Measurements from ENCODE around the gene METAP1D. TPM values are rescaled to one million over a fixed set of nuclear protein-coding genes. Genes with fewer than 3 reads are reported as not detected.
"Not testable (repeated sequence)": the region's sequence is repeated elsewhere in the genome, so short reads cannot be mapped to it uniquely, and the experiment has no call there.

Gene METAP1D
- total RNA-seq, 1 experiment from 2014 or later, result 12.7 TPM

- no peak overlapping the region for H3K4me3 ChIP-seq (ENCODE audit: low read depth, low read length, poor library complexity, severe bottlenecking)
- H3K36me3 ChIP-seq (ENCODE audit: insufficient read depth, low read length, poor library complexity, severe bottlenecking), result no peaks in the 10 kb centered on the region
- POLR2A ChIA-PET (ENCODE audit: low non-redundant PET), result no interaction called here
- no TSS peak for BruUV-seq (replicated peaks)
- H3K9me3 ChIP-seq (ENCODE audit: low read depth, low read length, poor library complexity, severe bottlenecking), result no peaks in the 10 kb centered on the region
- no peak overlapping the region for H3K27ac ChIP-seq (ENCODE audit: low read depth, low read length, poor library complexity, severe bottlenecking)
- TF ChIP-seq, protein P1, sequence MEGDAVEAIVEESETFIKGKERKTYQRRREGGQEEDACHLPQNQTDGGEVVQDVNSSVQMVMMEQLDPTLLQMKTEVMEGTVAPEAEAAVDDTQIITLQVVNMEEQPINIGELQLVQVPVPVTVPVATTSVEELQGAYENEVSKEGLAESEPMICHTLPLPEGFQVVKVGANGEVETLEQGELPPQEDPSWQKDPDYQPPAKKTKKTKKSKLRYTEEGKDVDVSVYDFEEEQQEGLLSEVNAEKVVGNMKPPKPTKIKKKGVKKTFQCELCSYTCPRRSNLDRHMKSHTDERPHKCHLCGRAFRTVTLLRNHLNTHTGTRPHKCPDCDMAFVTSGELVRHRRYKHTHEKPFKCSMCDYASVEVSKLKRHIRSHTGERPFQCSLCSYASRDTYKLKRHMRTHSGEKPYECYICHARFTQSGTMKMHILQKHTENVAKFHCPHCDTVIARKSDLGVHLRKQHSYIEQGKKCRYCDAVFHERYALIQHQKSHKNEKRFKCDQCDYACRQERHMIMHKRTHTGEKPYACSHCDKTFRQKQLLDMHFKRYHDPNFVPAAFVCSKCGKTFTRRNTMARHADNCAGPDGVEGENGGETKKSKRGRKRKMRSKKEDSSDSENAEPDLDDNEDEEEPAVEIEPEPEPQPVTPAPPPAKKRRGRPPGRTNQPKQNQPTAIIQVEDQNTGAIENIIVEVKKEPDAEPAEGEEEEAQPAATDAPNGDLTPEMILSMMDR (conservative IDR thresholded peaks at IDR 0.05; ENCODE audit: low read depth, low read length), result no peak
- CTCF ChIA-PET, result no interaction called here
- no peaks in the 10 kb centered on the region for H3K27me3 ChIP-seq (replicated peaks; ENCODE audit: insufficient read depth, low read depth, low read length, poor library complexity)
- intact Hi-C loops (cut with micrococcal nuclease; ENCODE audit: unreplicated experiment), result no loop called here
- H3K4me1 ChIP-seq (ENCODE audit: insufficient read depth, low read length, poor library complexity, severe bottlenecking), result peaks cover 11% of the 10 kb centered on the region
- no peak for DNase-seq (ENCODE audit: low spot score)
These were observed 65.4 kb downstream of the METAP1D start for GRCh38 chr2:172065111-172065510.

- BruUV-seq (replicated peaks), result no TSS peak
- CTCF ChIA-PET, result no interaction called here
- TF ChIP-seq, protein P1 (conservative IDR thresholded peaks at IDR 0.05; ENCODE audit: low read depth, low read length), result no peak
- no peak for TF ChIP-seq EZH2 (IDR thresholded peaks at IDR 0.05; ENCODE audit: borderline replicate concordance, low read depth, low read length, poor library complexity, severe bottlenecking)
These were observed 66.7 kb downstream of the METAP1D start for GRCh38 chr2:172066394-172066886.

DNA sequence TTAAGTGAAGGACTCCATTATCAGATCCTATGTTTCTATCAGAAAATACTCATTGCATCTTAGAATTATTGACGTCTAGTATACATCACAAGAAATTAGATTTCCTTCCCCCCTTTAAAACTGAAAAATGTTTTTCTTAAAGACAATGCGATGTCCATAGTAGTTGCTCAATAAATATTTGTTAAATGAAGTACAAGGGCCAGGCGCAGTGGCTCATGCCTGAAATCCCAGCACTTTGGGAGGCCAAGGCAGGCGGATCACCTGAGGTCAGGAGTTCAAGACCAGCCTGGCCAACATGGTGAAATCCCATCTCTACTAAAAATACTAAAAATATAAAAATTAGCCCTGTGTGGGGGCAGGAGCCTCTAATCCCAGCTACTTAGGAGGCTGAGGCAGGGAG, 68.2 kb downstream of the METAP1D start:
- H3K27ac ChIP-seq (ENCODE audit: low read depth, low read length, poor library complexity, severe bottlenecking); H3K4me3 ChIP-seq (ENCODE audit: low read depth, low read length, poor library complexity, severe bottlenecking); H3K36me3 ChIP-seq (ENCODE audit: insufficient read depth, low read length, poor library complexity, severe bottlenecking); intact Hi-C loops (cut with micrococcal nuclease; ENCODE audit: unreplicated experiment); DNase-seq (ENCODE audit: low spot score); H3K9me3 ChIP-seq (ENCODE audit: low read depth, low read length, poor library complexity, severe bottlenecking); CTCF ChIA-PET; POLR2A ChIA-PET (ENCODE audit: low non-redundant PET); BruUV-seq (replicated peaks); H3K27me3 ChIP-seq (replicated peaks; ENCODE audit: insufficient read depth, low read depth, low read length, poor library complexity): not testable (repeated sequence)
- peaks cover 33% of the 10 kb centered on the region for H3K4me1 ChIP-seq (ENCODE audit: insufficient read depth, low read length, poor library complexity, severe bottlenecking)

More at GRCh38 chr2:172066394-172066886, 66.7 kb downstream of the METAP1D start:
- no peaks in the 10 kb centered on the region for H3K27me3 ChIP-seq (replicated peaks; ENCODE audit: insufficient read depth, low read depth, low read length, poor library complexity)
- intact Hi-C loops (cut with micrococcal nuclease; ENCODE audit: unreplicated experiment), result no loop called here
- peak overlapping the region; percentile 41 for H3K27ac ChIP-seq (ENCODE audit: low read depth, low read length, poor library complexity, severe bottlenecking)
- H3K9me3 ChIP-seq (ENCODE audit: low read depth, low read length, poor library complexity, severe bottlenecking), result no peaks in the 10 kb centered on the region
- POLR2A ChIA-PET (ENCODE audit: low non-redundant PET), result no interaction called here
- no peak for DNase-seq (ENCODE audit: low spot score)
- no peak overlapping the region for H3K4me3 ChIP-seq (ENCODE audit: low read depth, low read length, poor library complexity, severe bottlenecking)
- peaks cover 18% of the 10 kb centered on the region for H3K4me1 ChIP-seq (ENCODE audit: insufficient read depth, low read length, poor library complexity, severe bottlenecking)
- no peaks in the 10 kb centered on the region for H3K36me3 ChIP-seq (ENCODE audit: insufficient read depth, low read length, poor library complexity, severe bottlenecking)

GRCh38 chr2:172070936-172071335, 71.2 kb downstream of the METAP1D start:
- no peaks in the 10 kb centered on the region for H3K27me3 ChIP-seq (replicated peaks; ENCODE audit: insufficient read depth, low read depth, low read length, poor library complexity)
- TF ChIP-seq EZH2 (IDR thresholded peaks at IDR 0.05; ENCODE audit: borderline replicate concordance, low read depth, low read length, poor library complexity, severe bottlenecking), result no peak
- TF ChIP-seq, protein P1 (conservative IDR thresholded peaks at IDR 0.05; ENCODE audit: low read depth, low read length), result no peak
- no peaks in the 10 kb centered on the region for H3K9me3 ChIP-seq (ENCODE audit: low read depth, low read length, poor library complexity, severe bottlenecking)
- no TSS peak for BruUV-seq (replicated peaks)
- H3K4me1 ChIP-seq (ENCODE audit: insufficient read depth, low read length, poor library complexity, severe bottlenecking), result peaks cover 59% of the 10 kb centered on the region
- H3K4me3 ChIP-seq (ENCODE audit: low read depth, low read length, poor library complexity, severe bottlenecking), result no peak overlapping the region
- intact Hi-C loops (cut with micrococcal nuclease; ENCODE audit: unreplicated experiment), result no loop called here
- DNase-seq (ENCODE audit: low spot score), result no peak
- no peak overlapping the region for H3K27ac ChIP-seq (ENCODE audit: low read depth, low read length, poor library complexity, severe bottlenecking)
- no peaks in the 10 kb centered on the region for H3K36me3 ChIP-seq (ENCODE audit: insufficient read depth, low read length, poor library complexity, severe bottlenecking)
- ChIA-PET CTCF (no interaction called here), POLR2A (ENCODE audit: low non-redundant PET) (no interaction called here)
